Neuronal stem cell (in vitro differentiated cells): Measurements from ENCODE around the gene PAQR8.

Source experiments
- DNase-seq: peaks from one replicate; pipeline ENCODE4 v3.0.0-alpha.2; 2013; ENCODE audit warnings: low spot score
- H2AFZ ChIP-seq: one replicate; pipeline ENCODE4 v1.6.1; 2013; ENCODE audit warnings: mild to moderate bottlenecking, low read length, inconsistent platforms
- H2AK5ac ChIP-seq: 2 replicates; pipeline ENCODE4 v1.6.1; 2013; ENCODE audit warnings: low read depth, mild to moderate bottlenecking, inconsistent platforms, low read length, moderate library complexity, mixed read lengths
- H2BK120ac ChIP-seq: 2 replicates; pipeline ENCODE4 v1.6.1; 2013; ENCODE audit warnings: low read depth, mild to moderate bottlenecking, inconsistent platforms, low read length, moderate library complexity, mixed read lengths
- H2BK12ac ChIP-seq: one replicate; pipeline ENCODE4 v1.6.1; 2013; ENCODE audit warnings: low read length, inconsistent platforms
- H2BK15ac ChIP-seq: 2 replicates; pipeline ENCODE4 v1.6.1; 2013; ENCODE audit warnings: mild to moderate bottlenecking, low read length, inconsistent platforms, mixed read lengths
- H2BK5ac ChIP-seq: one replicate; pipeline ENCODE4 v1.6.1; 2013; ENCODE audit warnings: inconsistent platforms, mild to moderate bottlenecking, low read length, moderate library complexity
- H3K14ac ChIP-seq: one replicate; pipeline ENCODE4 v1.6.1; 2013; ENCODE audit warnings: low read length, inconsistent platforms
- H3K18ac ChIP-seq: 2 replicates; pipeline ENCODE4 v1.6.1; 2013; ENCODE audit warnings: low read length, inconsistent platforms
- H3K23ac ChIP-seq: 2 replicates; pipeline ENCODE4 v1.6.1; 2013; ENCODE audit warnings: low read depth, mild to moderate bottlenecking, mixed read lengths, low read length, inconsistent platforms; ENCODE audit not compliant: poor library complexity
- H3K27ac ChIP-seq: replicated peaks from 3 replicates; pipeline ENCODE4 v1.5.1; 2013; ENCODE audit warnings: low read length, inconsistent platforms
- H3K27me3 ChIP-seq, 3 experiments: 2 replicates each; pipeline ENCODE4 v1.6.1; 2013; ENCODE audit warnings: low read length in 3 of 3, mild to moderate bottlenecking in 2 of 3, inconsistent platforms in 1 of 3, low read depth in 1 of 3, mixed read lengths in 1 of 3, moderate library complexity in 1 of 3; ENCODE audit not compliant: control insufficient read depth in 3 of 3, insufficient read depth in 3 of 3
- H3K36me3 ChIP-seq, 2 donors: replicated peaks in 1 of 2; 2 replicates each; pipeline ENCODE4 v1.6.1; 2013; ENCODE audit warnings: low read length in 2 of 2; ENCODE audit not compliant: control insufficient read depth in 2 of 2, insufficient read depth in 2 of 2
- H3K4ac ChIP-seq: 2 replicates; pipeline ENCODE4 v1.6.1; 2013; ENCODE audit warnings: inconsistent platforms, mild to moderate bottlenecking, low read length, moderate library complexity
- H3K4me1 ChIP-seq, 2 donors: 1 replicate in 1 of 2; 2 replicates in 1 of 2; pipeline ENCODE4 v1.6.1; 2013; ENCODE audit warnings: low read length in 2 of 2, low read depth in 1 of 2; ENCODE audit not compliant: control insufficient read depth in 2 of 2, insufficient read depth in 1 of 2
- H3K4me2 ChIP-seq: one replicate; pipeline ENCODE4 v1.6.1; 2013; ENCODE audit warnings: mild to moderate bottlenecking, low read length, inconsistent platforms; ENCODE audit not compliant: insufficient read depth, poor library complexity, severe bottlenecking
- H3K4me3 ChIP-seq, 2 donors: 2 replicates each; pipeline ENCODE4 v1.5.1; 2013; ENCODE audit warnings: low read length in 2 of 2, mild to moderate bottlenecking in 2 of 2, inconsistent platforms in 1 of 2, moderate library complexity in 1 of 2
- H3K79me1 ChIP-seq: one replicate; pipeline ENCODE4 v1.6.1; 2013; ENCODE audit warnings: low read depth, mild to moderate bottlenecking, inconsistent platforms, low read length, moderate library complexity
- H3K9ac ChIP-seq: one replicate; pipeline ENCODE4 v1.6.1; 2013; ENCODE audit warnings: mild to moderate bottlenecking, low read depth, low read length, inconsistent platforms; ENCODE audit not compliant: poor library complexity
- H3K9me3 ChIP-seq, 2 donors: replicated peaks in 1 of 2; 2 replicates each; pipeline versions ENCODE3 to v1.6.1; 2013; ENCODE audit warnings: low read length in 2 of 2, mild to moderate bottlenecking in 2 of 2, inconsistent platforms in 1 of 2, low read depth in 1 of 2, mixed read lengths in 1 of 2, moderate library complexity in 1 of 2; ENCODE audit not compliant: control insufficient read depth in 2 of 2, insufficient read depth in 1 of 2
- H4K8ac ChIP-seq: one replicate; pipeline ENCODE4 v1.6.1; 2013; ENCODE audit warnings: low read depth, mild to moderate bottlenecking, inconsistent platforms, low read length, moderate library complexity
- H4K91ac ChIP-seq: one replicate; pipeline ENCODE4 v1.6.1; 2013; ENCODE audit warnings: low read length, low read depth, mild to moderate bottlenecking, inconsistent platforms; ENCODE audit not compliant: poor library complexity
- WGBS, 2 donors: extraction: QIAGEN DNeasy Blood & Tissue Kit; methylation state at CpG; one replicate each; pipeline ENCODE4 v1.1.7; 2013; ENCODE audit warnings: missing lambda C conversion rate in 2 of 2, mixed read lengths in 1 of 2; ENCODE audit not compliant: insufficient read length in 2 of 2, insufficient replicate concordance in 1 of 2; ENCODE audit errors: extremely low coverage in 2 of 2; 5-methylcytosine and 5-hydroxymethylcytosine counted together

PAQR8 gene

GRCh38 chr6:52337633-52338290 lies 24.2 kb upstream of the PAQR8 start:
- Histone ChIP-seq H3K18ac (no peak overlapping the region), H2BK5ac (no peak overlapping the region), H3K79me1 (no peaks in the 10 kb centered on the region), H2AK5ac (no peak overlapping the region), H3K4me1 (no peaks in the 10 kb centered on the region), H3K14ac (no peak overlapping the region), H2BK15ac (no peak overlapping the region), H4K91ac (no peak overlapping the region), H4K8ac (no peak overlapping the region), H2AFZ (peak overlapping the region; percentile 24), H3K4me2 (no peak overlapping the region), H3K4ac (no peak overlapping the region), H3K23ac (no peak overlapping the region), H3K36me3 (no peaks in the 10 kb centered on the region), H3K9me3 (no peaks in the 10 kb centered on the region), H2BK120ac (no peak overlapping the region), H2BK12ac (no peak overlapping the region), H3K9ac (no peak overlapping the region), H3K4me3 (no peak overlapping the region), H3K27ac (no peak overlapping the region), H3K27me3 (no peaks in the 10 kb centered on the region)
- DNase-seq: no peak
- no CpG with 5 or more reads among the region's 5 CpGs for WGBS, 2 donors

- Histone ChIP-seq H3K4me1 (no peaks in the 10 kb centered on the region), H4K8ac (no peak overlapping the region), H3K27me3 (peaks cover 0 to 2% (median 0%) of the 10 kb centered on the region in 3 experiments), H4K91ac (no peak overlapping the region), H2BK120ac (no peak overlapping the region), H3K9ac (no peak overlapping the region), H2BK15ac (no peak overlapping the region), H3K4me3 (no peak overlapping the region), H3K27ac (no peak overlapping the region), H3K4ac (no peak overlapping the region), H3K9me3 (no peaks in the 10 kb centered on the region), H2AK5ac (no peak overlapping the region), H2BK12ac (no peak overlapping the region), H3K18ac (no peak overlapping the region), H2BK5ac (no peak overlapping the region), H2AFZ (peak overlapping the region; percentile 17), H3K14ac (no peak overlapping the region), H3K4me2 (no peak overlapping the region), H3K36me3 (no peaks in the 10 kb centered on the region), H3K79me1 (no peaks in the 10 kb centered on the region), H3K23ac (no peak overlapping the region)
- DNase-seq: no peak
These were observed 21.4 kb upstream of the PAQR8 start for GRCh38 chr6:52340603-52340880.

- no peaks in the 10 kb centered on the region for H3K9me3 ChIP-seq
- H2BK5ac ChIP-seq: no peak overlapping the region
- no peak overlapping the region for H3K4ac ChIP-seq
- DNase-seq: no peak
- H2AFZ ChIP-seq: no peak overlapping the region
- H2BK120ac ChIP-seq: no peak overlapping the region
- H2BK12ac ChIP-seq: no peak overlapping the region
- H4K8ac ChIP-seq: no peak overlapping the region
- H3K4me2 ChIP-seq: no peak overlapping the region
- no peak overlapping the region for H3K14ac ChIP-seq
- no CpG with 5 or more reads among the region's 2 CpGs for WGBS, 2 donors
- no peak overlapping the region for H2BK15ac ChIP-seq
- H3K27ac ChIP-seq: no peak overlapping the region
- H4K91ac ChIP-seq: no peak overlapping the region
- no peaks in the 10 kb centered on the region for H3K79me1 ChIP-seq
- H3K18ac ChIP-seq: no peak overlapping the region
- H3K4me1 ChIP-seq: no peaks in the 10 kb centered on the region
- H3K36me3 ChIP-seq: no peaks in the 10 kb centered on the region
- no peak overlapping the region for H3K4me3 ChIP-seq
- no peak overlapping the region for H3K23ac ChIP-seq
- no peak overlapping the region for H2AK5ac ChIP-seq
- H3K9ac ChIP-seq: no peak overlapping the region
- peaks cover 0 to 2% (median 0%) of the 10 kb centered on the region in 3 experiments for H3K27me3 ChIP-seq
These were observed 20.2 kb upstream of the PAQR8 start for GRCh38 chr6:52341561-52342260.

GRCh38 chr6:52345311-52345710 lies 16.6 kb upstream of the PAQR8 start:
- Histone ChIP-seq H3K9ac (no peak overlapping the region), H3K36me3 (no peaks in the 10 kb centered on the region), H4K8ac (no peak overlapping the region), H4K91ac (no peak overlapping the region), H2BK12ac (no peak overlapping the region), H2BK5ac (no peak overlapping the region), H3K4ac (no peak overlapping the region), H2AFZ (no peak overlapping the region), H3K79me1 (no peaks in the 10 kb centered on the region), H3K4me2 (no peak overlapping the region), H3K9me3 (no peaks in the 10 kb centered on the region), H3K14ac (no peak overlapping the region), H3K4me1 (peaks cover 3 to 6% of the 10 kb centered on the region in 2 donors), H3K27me3 (peaks cover 0 to 2% (median 0%) of the 10 kb centered on the region in 3 experiments), H2BK120ac (no peak overlapping the region), H2BK15ac (no peak overlapping the region), H3K18ac (no peak overlapping the region), H3K23ac (no peak overlapping the region), H2AK5ac (no peak overlapping the region), H3K27ac (no peak overlapping the region), H3K4me3 (no peak overlapping the region)
- no peak for DNase-seq
- WGBS, 2 donors: no CpG with 5 or more reads among the region's 1 CpG
